Measurements from ENCODE around the gene MAML3. TPM values are rescaled to one million over a fixed set of nuclear protein-coding genes. Genes with fewer than 3 reads are reported as not detected.
A peak's percentile ranks its signal among the peaks of the same experiment; 100 is the strongest.
"Not testable (repeated sequence)": the region's sequence is repeated elsewhere in the genome, so short reads cannot be mapped to it uniquely, and the experiment has no call there.

The MAML3 gene
- total and polyA plus RNA-seq, 12 donors, result 1.1 to 4.6 (median 2.6) TPM

DNA sequence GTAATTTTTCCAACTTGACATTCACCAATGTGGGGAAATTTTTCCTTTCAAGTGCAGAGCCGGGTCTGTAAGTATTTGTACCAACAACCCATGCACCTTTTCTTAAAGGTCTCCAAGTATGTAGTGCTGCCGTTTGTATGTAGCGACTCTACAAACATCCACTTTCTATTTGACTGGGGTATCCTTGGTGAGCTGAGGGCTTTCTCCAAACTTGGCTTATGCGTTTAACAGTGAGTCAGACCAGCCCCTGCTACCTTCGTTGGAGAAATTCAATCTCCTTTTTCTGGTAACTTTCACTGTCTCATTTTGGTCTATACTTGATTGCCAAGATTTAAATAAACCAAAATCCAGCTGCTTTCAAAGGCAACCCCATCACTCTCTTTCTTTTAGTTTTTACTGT lies 453.4 kb downstream of the MAML3 start:
- Histone ChIP-seq H3K27me3 (no peaks in the 10 kb centered on the region), H3K4me1 (peaks cover 0 to 7% (median 0%) of the 10 kb centered on the region in 9 donors), H3K27ac (no peak overlapping the region), H3K4me3 (no peak overlapping the region), H3K9me3 (peaks cover 0 to 9% (median 0%) of the 10 kb centered on the region in 11 donors), H3K36me3 (peaks cover 0 to 86% (median 20%) of the 10 kb centered on the region in 9 donors)
- ATAC-seq, result no peak
- DNase-seq, result no peak
- TF ChIP-seq, protein P1, sequence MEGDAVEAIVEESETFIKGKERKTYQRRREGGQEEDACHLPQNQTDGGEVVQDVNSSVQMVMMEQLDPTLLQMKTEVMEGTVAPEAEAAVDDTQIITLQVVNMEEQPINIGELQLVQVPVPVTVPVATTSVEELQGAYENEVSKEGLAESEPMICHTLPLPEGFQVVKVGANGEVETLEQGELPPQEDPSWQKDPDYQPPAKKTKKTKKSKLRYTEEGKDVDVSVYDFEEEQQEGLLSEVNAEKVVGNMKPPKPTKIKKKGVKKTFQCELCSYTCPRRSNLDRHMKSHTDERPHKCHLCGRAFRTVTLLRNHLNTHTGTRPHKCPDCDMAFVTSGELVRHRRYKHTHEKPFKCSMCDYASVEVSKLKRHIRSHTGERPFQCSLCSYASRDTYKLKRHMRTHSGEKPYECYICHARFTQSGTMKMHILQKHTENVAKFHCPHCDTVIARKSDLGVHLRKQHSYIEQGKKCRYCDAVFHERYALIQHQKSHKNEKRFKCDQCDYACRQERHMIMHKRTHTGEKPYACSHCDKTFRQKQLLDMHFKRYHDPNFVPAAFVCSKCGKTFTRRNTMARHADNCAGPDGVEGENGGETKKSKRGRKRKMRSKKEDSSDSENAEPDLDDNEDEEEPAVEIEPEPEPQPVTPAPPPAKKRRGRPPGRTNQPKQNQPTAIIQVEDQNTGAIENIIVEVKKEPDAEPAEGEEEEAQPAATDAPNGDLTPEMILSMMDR (IDR thresholded peaks at IDR 0.05), result no peak
- intact Hi-C loops (cut with DNase I), result no loop called here
- WGBS, 2 donors, result 91% methylated on average over 5 of the region's 5 CpGs

DNA sequence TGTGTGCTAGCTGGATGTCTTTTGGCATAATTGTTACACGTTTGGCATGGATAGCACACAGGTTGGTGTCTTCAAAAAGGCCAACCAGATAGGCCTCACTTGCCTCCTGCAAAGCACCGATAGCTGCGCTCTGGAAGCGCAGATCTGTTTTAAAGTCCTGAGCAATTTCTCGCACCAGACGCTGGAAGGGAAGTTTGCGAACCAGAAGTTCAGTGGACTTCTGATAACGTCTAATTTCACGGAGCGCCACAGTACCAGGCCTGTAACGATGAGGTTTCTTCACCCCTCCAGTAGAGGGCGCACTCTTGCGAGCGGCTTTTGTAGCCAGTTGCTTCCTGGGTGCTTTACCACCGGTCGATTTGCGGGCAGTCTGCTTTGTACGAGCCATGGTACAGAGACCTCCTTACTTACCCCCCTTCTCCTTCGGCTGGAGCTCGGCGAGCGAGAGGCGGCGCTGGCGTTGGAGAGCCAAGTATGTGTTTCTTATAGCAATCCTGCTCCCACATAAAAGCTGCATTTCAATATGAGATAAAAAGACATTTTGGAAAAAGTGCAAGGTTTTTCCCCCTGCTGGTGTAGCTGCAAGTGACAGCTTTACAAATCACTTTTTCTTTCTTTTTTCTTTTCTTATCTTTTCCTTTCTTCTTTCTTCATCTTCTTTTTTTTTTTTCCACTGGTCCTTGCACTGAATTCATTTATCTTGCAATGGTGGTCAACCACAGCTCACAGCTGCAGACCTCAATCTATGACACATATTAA lies 455.6 kb downstream of the MAML3 start:
- intact Hi-C loops (cut with DNase I); H3K4me3 ChIP-seq; H3K4me1 ChIP-seq; DNase-seq; H3K9me3 ChIP-seq; H3K27me3 ChIP-seq; H3K27ac ChIP-seq; ATAC-seq: not testable (repeated sequence)
- TF ChIP-seq, protein P1 (IDR thresholded peaks at IDR 0.05), result peak in 2 of 9 donors; percentile 8 to 14
- H3K36me3 ChIP-seq, result peaks cover 0 to 71% (median 14%) of the 10 kb centered on the region in 9 donors
- 97% methylated on average over 15 to 16 of the region's 25 CpGs for WGBS, 2 donors

GRCh38 chr4:139696491-139696890 lies 457.5 kb downstream of the MAML3 start:
- intact Hi-C loops (cut with DNase I), result no loop called here
- TF ChIP-seq, protein P1 (IDR thresholded peaks at IDR 0.05), result no peak
- H3K36me3 ChIP-seq, result peaks cover 0 to 58% (median 14%) of the 10 kb centered on the region in 9 donors
- WGBS, 2 donors, result 79 to 80% methylated on average over 5 of the region's 5 CpGs
- no peak overlapping the region for H3K27ac ChIP-seq
- H3K4me3 ChIP-seq, result no peak overlapping the region
- ATAC-seq (no peak), DNase-seq (no peak)
- no peaks in the 10 kb centered on the region for H3K27me3 ChIP-seq
- H3K9me3 ChIP-seq, result peaks cover 0 to 9% (median 0%) of the 10 kb centered on the region in 11 donors
- peaks cover 0 to 22% (median 9%) of the 10 kb centered on the region in 9 donors for H3K4me1 ChIP-seq

- intact Hi-C loops (cut with DNase I), result no loop called here
- no peak overlapping the region for H3K4me3 ChIP-seq
- peaks cover 0 to 9% (median 0%) of the 10 kb centered on the region in 11 donors for H3K9me3 ChIP-seq
- 84 to 88% methylated on average over 3 of the region's 3 CpGs for WGBS, 2 donors
- DNase-seq, result no peak
- peaks cover 0 to 29% (median 13%) of the 10 kb centered on the region in 9 donors for H3K4me1 ChIP-seq
- no peak for ATAC-seq
- TF ChIP-seq, protein P1 (IDR thresholded peaks at IDR 0.05), result no peak
- peaks cover 0 to 49% (median 14%) of the 10 kb centered on the region in 9 donors for H3K36me3 ChIP-seq
- H3K27ac ChIP-seq, result no peak overlapping the region
- no peaks in the 10 kb centered on the region for H3K27me3 ChIP-seq
Measured at GRCh38 chr4:139694522-139695107, 459.4 kb downstream of the MAML3 start.

Data from heart right ventricle (tissue), 16 donors.